Measurements from ENCODE around the gene DPAGT1.

DNA sequence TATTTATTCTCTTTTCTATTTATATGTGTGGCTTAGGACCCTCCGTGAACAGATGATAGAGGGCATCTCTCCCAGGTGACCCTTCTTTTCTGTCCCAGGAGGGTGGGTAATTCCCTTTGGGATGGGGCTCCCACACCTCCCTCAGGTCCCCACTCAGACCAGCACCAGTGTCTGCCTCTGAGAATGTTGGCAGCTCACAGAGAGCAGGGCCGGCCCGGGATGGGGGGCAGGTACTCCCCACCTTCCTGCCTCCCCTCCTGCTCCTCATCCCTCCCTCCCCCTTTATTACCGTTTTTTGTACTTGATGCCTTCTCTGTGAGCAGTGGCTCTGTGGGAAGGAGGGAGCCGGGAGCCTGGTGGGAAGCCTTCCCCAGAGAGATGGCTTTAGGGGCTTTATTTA is 14.9 kb upstream of the DPAGT1 start:
- TF ChIP-seq CTCF (IDR thresholded peaks at IDR 0.05; ENCODE audit: control extremely low read depth in 1 of 3, insufficient read depth in 1 of 3, low read depth in 1 of 3, low read length in 3 of 3): no peak
- no peak for TF ChIP-seq GTF2F1 (IDR thresholded peaks at IDR 0.05; ENCODE audit: borderline replicate concordance, low read depth, low read length)
- TF ChIP-seq HDAC6 (IDR thresholded peaks at IDR 0.05; ENCODE audit: low read depth, low read length): no peak
- no peak for TF ChIP-seq MAX (IDR thresholded peaks at IDR 0.05)
- no peak for TF ChIP-seq POLR2A (IDR thresholded peaks at IDR 0.05; ENCODE audit: control extremely low read depth in 1 of 2, low read depth in 2 of 2, low read length in 2 of 2)
- no peak for TF ChIP-seq ASH2L (IDR thresholded peaks at IDR 0.05; ENCODE audit: low read length)
- no peak for TF ChIP-seq HDAC2 (IDR thresholded peaks at IDR 0.05; ENCODE audit: borderline replicate concordance in 1 of 2, low read depth in 2 of 2, low read length in 2 of 2)
- TF ChIP-seq RBBP5 (IDR thresholded peaks at IDR 0.05; ENCODE audit: borderline replicate concordance, low read depth, low read length): no peak
- no peak for TF ChIP-seq GABPA (IDR thresholded peaks at IDR 0.05; ENCODE audit: borderline replicate concordance, insufficient read depth, low read length)
- no peak for TF ChIP-seq SRF (IDR thresholded peaks at IDR 0.05; ENCODE audit: low read depth, low read length)
- TF ChIP-seq BACH1 (IDR thresholded peaks at IDR 0.05; ENCODE audit: low read length): no peak
- no peak for TF ChIP-seq CHD1 (IDR thresholded peaks at IDR 0.05; ENCODE audit: low read depth, low read length)
- no peak for TF ChIP-seq NANOG (IDR thresholded peaks at IDR 0.05; ENCODE audit: insufficient read depth, low read depth, low read length, poor library complexity, severe bottlenecking)
- TF ChIP-seq RXRA (IDR thresholded peaks at IDR 0.05; ENCODE audit: insufficient read depth, low read depth, low read length): no peak
